Ishikawa (cell line): ENCODE measurements around the gene TMEM72.

Experiments used
- CEBPB ChIP-seq: IDR thresholded peaks from 2 replicates; pipeline ENCODE4 v1.6.1; 2012
- CREB1 ChIP-seq: IDR thresholded peaks from 2 replicates; pipeline ENCODE4 v1.6.1; 2012; ENCODE audit warnings: low read depth
- EGR1 ChIP-seq: IDR thresholded peaks from 2 replicates; pipeline ENCODE4 v1.6.1; 2012
- EP300 ChIP-seq: IDR thresholded peaks from 2 replicates; pipeline ENCODE4 v1.6.1; 2012; ENCODE audit warnings: borderline replicate concordance
- FOXM1 ChIP-seq: IDR thresholded peaks from 2 replicates; pipeline ENCODE4 v1.6.1; 2012; ENCODE audit warnings: low read depth, borderline replicate concordance
- MAX ChIP-seq: IDR thresholded peaks from 2 replicates; pipeline ENCODE4 v1.6.1; 2012
- NFIC ChIP-seq: IDR thresholded peaks from 2 replicates; pipeline ENCODE4 v1.6.1; 2012
- RAD21 ChIP-seq: IDR thresholded peaks from 2 replicates; pipeline ENCODE4 v1.6.1; 2012; ENCODE audit warnings: low read depth
- REST ChIP-seq: IDR thresholded peaks from 2 replicates; pipeline ENCODE4 v1.6.1; 2012; ENCODE audit warnings: low read depth, mild to moderate bottlenecking
- TAF1 ChIP-seq: IDR thresholded peaks from 2 replicates; pipeline ENCODE4 v1.6.1; 2012; ENCODE audit warnings: low read depth, mild to moderate bottlenecking
- TCF12 ChIP-seq: IDR thresholded peaks from 2 replicates; pipeline ENCODE4 v1.6.1; 2012; ENCODE audit warnings: low read depth
- TEAD4 ChIP-seq: IDR thresholded peaks from 2 replicates; pipeline ENCODE4 v1.6.1; 2012
- USF1 ChIP-seq: IDR thresholded peaks from 2 replicates; pipeline ENCODE4 v1.6.1; 2012
- YY1 ChIP-seq: IDR thresholded peaks from 2 replicates; pipeline ENCODE4 v1.6.1; 2012; ENCODE audit warnings: low read depth
- ZBTB7A ChIP-seq: IDR thresholded peaks from 2 replicates; pipeline ENCODE4 v1.6.1; 2012; ENCODE audit warnings: low read depth

The TMEM72 gene

GRCh38 chr10:44955413-44956070, 44.4 kb downstream of the TMEM72 start:
- TF ChIP-seq EGR1 = no peak
- no peak for TF ChIP-seq CREB1
- TF ChIP-seq RAD21 = no peak
- TF ChIP-seq MAX = no peak
- no peak for TF ChIP-seq REST
- TF ChIP-seq NFIC = no peak
- TF ChIP-seq TAF1 = no peak

GRCh38 chr10:44956226-44956625, 45.1 kb downstream of the TMEM72 start:
- TF ChIP-seq EGR1 (no peak), ZBTB7A (no peak), EP300 (no peak), NFIC (no peak), YY1 (no peak), TCF12 (no peak), TEAD4 (no peak), RAD21 (no peak), REST (no peak), CEBPB (no peak), CREB1 (no peak)

- no peak for TF ChIP-seq YY1
- TF ChIP-seq EGR1 = no peak
- TF ChIP-seq TAF1 = no peak
- no peak for TF ChIP-seq FOXM1
- no peak for TF ChIP-seq CEBPB
- TF ChIP-seq REST = no peak
- TF ChIP-seq MAX = no peak
- TF ChIP-seq NFIC = no peak
- TF ChIP-seq TCF12 = no peak
- no peak for TF ChIP-seq TEAD4
- TF ChIP-seq USF1 = no peak
- TF ChIP-seq CREB1 = no peak
These were observed 45.9 kb downstream of the TMEM72 start for GRCh38 chr10:44956717-44957706.

- no peak for TF ChIP-seq YY1
These were observed 47.2 kb downstream of the TMEM72 start for GRCh38 chr10:44958196-44958897.

GRCh38 chr10:44958898-44959246, 47.7 kb downstream of the TMEM72 start:
- TF ChIP-seq MAX (no peak), TEAD4 (no peak), YY1 (no peak), FOXM1 (no peak), RAD21 (no peak), CEBPB (no peak), EGR1 (no peak), ZBTB7A (no peak), NFIC (no peak), TAF1 (no peak), EP300 (no peak), TCF12 (no peak), USF1 (no peak), REST (no peak), CREB1 (no peak)
